ENCODE data around the gene PCDHB14. TPM values are rescaled to one million over a fixed set of nuclear protein-coding genes. Genes with fewer than 3 reads are reported as not detected.

The PCDHB14 gene
- total RNA-seq, 2 donors from 2014 or later, result not detected

GRCh38 chr5:141260458-141261237, 37.5 kb downstream of the PCDHB14 start:
- Mint-ChIP-seq H3K4me1 (ENCODE audit: low read depth) (no peaks in the 10 kb centered on the region), H3K27ac (no peak overlapping the region), H3K27me3 (ENCODE audit: low read depth) (no peaks in the 10 kb centered on the region), H3K4me3 (no peak overlapping the region), H3K36me3 (ENCODE audit: insufficient read depth in 2 of 2) (peaks cover 20 to 43% of the 10 kb centered on the region in 2 donors), H3K9me3 (peaks cover 14 to 32% of the 10 kb centered on the region in 2 donors)
- ATAC-seq (replicated peaks in 1 of 2) (no peak), DNase-seq (no peak)

- no peaks in the 10 kb centered on the region for H3K4me1 Mint-ChIP-seq (ENCODE audit: low read depth)
- peaks cover 24 to 40% of the 10 kb centered on the region in 2 donors for H3K36me3 Mint-ChIP-seq (ENCODE audit: insufficient read depth in 2 of 2)
- DNase-seq (no peak), ATAC-seq (replicated peaks in 1 of 2) (no peak)
- no peak overlapping the region for H3K27ac Mint-ChIP-seq
- H3K27me3 Mint-ChIP-seq (ENCODE audit: low read depth), result no peaks in the 10 kb centered on the region
- peaks cover 18 to 37% of the 10 kb centered on the region in 2 donors for H3K9me3 Mint-ChIP-seq
- H3K4me3 Mint-ChIP-seq, result no peak overlapping the region
Measured at GRCh38 chr5:141261238-141261546, 38.0 kb downstream of the PCDHB14 start.

GRCh38 chr5:141269195-141269594, 46.1 kb downstream of the PCDHB14 start:
- H3K4me1 Mint-ChIP-seq (ENCODE audit: low read depth), result no peaks in the 10 kb centered on the region
- peaks cover 24 to 25% of the 10 kb centered on the region in 2 donors for H3K36me3 Mint-ChIP-seq (ENCODE audit: insufficient read depth in 2 of 2)
- no peak for DNase-seq
- H3K27me3 Mint-ChIP-seq (ENCODE audit: low read depth), result no peaks in the 10 kb centered on the region
- ATAC-seq (replicated peaks in 1 of 2), result no peak
- peaks cover 22 to 43% of the 10 kb centered on the region in 2 donors for H3K9me3 Mint-ChIP-seq
- no peak overlapping the region for H3K4me3 Mint-ChIP-seq
- no peak overlapping the region for H3K27ac Mint-ChIP-seq

GRCh38 chr5:141272906-141273305, 49.8 kb downstream of the PCDHB14 start:
- Mint-ChIP-seq H3K4me3 (no peak overlapping the region), H3K36me3 (ENCODE audit: insufficient read depth in 2 of 2) (peaks cover 14 to 24% of the 10 kb centered on the region in 2 donors), H3K9me3 (peaks cover 20 to 39% of the 10 kb centered on the region in 2 donors)

More at GRCh38 chr5:141272906-141273305, 49.8 kb downstream of the PCDHB14 start:
- Mint-ChIP-seq H3K27me3 (ENCODE audit: low read depth) (no peaks in the 10 kb centered on the region), H3K4me1 (ENCODE audit: low read depth) (no peaks in the 10 kb centered on the region), H3K27ac (no peak overlapping the region)
- no peak for DNase-seq
- no peak for ATAC-seq (replicated peaks in 1 of 2)

Other genes with a start within 250 kb of the PCDHB14 start
- gene PCDHB1, start 172.0 kb upstream of the PCDHB14 start, total RNA-seq, result not detected
- not detected for gene PCDHB2, start 128.7 kb upstream of the PCDHB14 start, total RNA-seq
- not detected for gene PCDHB3, start 122.9 kb upstream of the PCDHB14 start, total RNA-seq
- gene PCDHB4, start 101.5 kb upstream of the PCDHB14 start, total RNA-seq, result not detected
- not detected for gene PCDHB5, start 88.1 kb upstream of the PCDHB14 start, total RNA-seq
- not detected for gene PCDHB6, start 73.3 kb upstream of the PCDHB14 start, total RNA-seq
- not detected for gene PCDHB7, start 50.7 kb upstream of the PCDHB14 start, total RNA-seq
- not detected for gene PCDHB8, start 45.6 kb upstream of the PCDHB14 start, total RNA-seq
- gene PCDHB16, start 41.0 kb upstream of the PCDHB14 start, total RNA-seq, result not detected
- gene PCDHB9, start 36.2 kb upstream of the PCDHB14 start, total RNA-seq, result under 1 TPM in 1 of 2 donors, not detected in 1; 0.05 TPM
- not detected for gene PCDHB10, start 31.0 kb upstream of the PCDHB14 start, total RNA-seq
- gene PCDHB11, start 23.7 kb upstream of the PCDHB14 start, total RNA-seq, result not detected
- not detected for gene PCDHB12, start 14.6 kb upstream of the PCDHB14 start, total RNA-seq
- not detected for gene PCDHB13, start 9.4 kb upstream of the PCDHB14 start, total RNA-seq
- not detected for gene PCDHB15, start 22.1 kb downstream of the PCDHB14 start, total RNA-seq
- under 1 TPM; 0.46 to 0.63 TPM for gene SLC25A2, start 80.7 kb downstream of the PCDHB14 start, total RNA-seq
- 10 to 100 TPM; 56.7 to 62.5 TPM for gene TAF7, start 97.4 kb downstream of the PCDHB14 start, total RNA-seq
- gene PCDHGA1, start 107.2 kb downstream of the PCDHB14 start, total RNA-seq, result under 1 TPM; 0.05 TPM
- gene PCDHGA2, start 115.4 kb downstream of the PCDHB14 start, total RNA-seq, result under 1 TPM in 1 of 2 donors, not detected in 1; 0.07 TPM
- gene PCDHGA3, start 120.5 kb downstream of the PCDHB14 start, total RNA-seq, result under 1 TPM in 1 of 2 donors, not detected in 1; 0.12 TPM
- gene PCDHGB1, start 126.8 kb downstream of the PCDHB14 start, total RNA-seq, result under 1 TPM in 1 of 2 donors, not detected in 1; 0.19 TPM
- gene PCDHGA4, start 131.7 kb downstream of the PCDHB14 start, total RNA-seq, result under 1 TPM; 0.25 to 0.26 TPM
- under 1 TPM; 0.28 to 0.34 TPM for gene PCDHGB2, start 136.7 kb downstream of the PCDHB14 start, total RNA-seq
- gene PCDHGA5, start 140.8 kb downstream of the PCDHB14 start, total RNA-seq, result under 1 TPM in 1 of 2 donors, not detected in 1; 0.12 TPM
- under 1 TPM; 0.19 to 0.28 TPM for gene PCDHGB3, start 146.9 kb downstream of the PCDHB14 start, total RNA-seq
- under 1 TPM; 0.16 to 0.29 TPM for gene PCDHGA6, start 150.5 kb downstream of the PCDHB14 start, total RNA-seq
- gene PCDHGA7, start 159.4 kb downstream of the PCDHB14 start, total RNA-seq, result under 1 TPM in 1 of 2 donors, not detected in 1; 0.12 TPM
- gene PCDHGB4, start 164.4 kb downstream of the PCDHB14 start, total RNA-seq, result not detected
- gene PCDHGA8, start 169.3 kb downstream of the PCDHB14 start, total RNA-seq, result not detected
- gene PCDHGB5, start 174.6 kb downstream of the PCDHB14 start, total RNA-seq, result under 1 TPM; 0.17 to 0.21 TPM
- gene PCDHGA9, start 179.4 kb downstream of the PCDHB14 start, total RNA-seq, result under 1 TPM; 0.09 to 0.10 TPM
- under 1 TPM in 1 of 2 donors, not detected in 1; 0.09 TPM for gene PCDHGB6, start 184.7 kb downstream of the PCDHB14 start, total RNA-seq
- under 1 TPM; 0.12 TPM for gene PCDHGA10, start 189.6 kb downstream of the PCDHB14 start, total RNA-seq
- under 1 TPM in 1 of 2 donors, not detected in 1; 0.17 TPM for gene PCDHGB7, start 194.3 kb downstream of the PCDHB14 start, total RNA-seq
- gene PCDHGA11, start 197.7 kb downstream of the PCDHB14 start, total RNA-seq, result under 1 TPM in 1 of 2 donors, not detected in 1; 0.22 TPM
- gene PCDHGA12, start 207.2 kb downstream of the PCDHB14 start, total RNA-seq, result under 1 TPM; 0.12 to 0.17 TPM